HG03175 (cell line): ENCODE measurements around the gene ZNF469.

ENCODE experiments used
- ATAC-seq: cut with Tn5 transposase; IDR thresholded peaks from one replicate; pipeline ENCODE4 v1.9.1; 2021; ENCODE audit warnings: mild to moderate bottlenecking, moderate library complexity; ENCODE audit not compliant: unreplicated experiment

Gene ZNF469

GRCh38 chr16:88390735-88391134 lies 8.0 kb downstream of the ZNF469 start:
- ATAC-seq = no peak

- ATAC-seq = no peak
These were observed 8.5 kb downstream of the ZNF469 start for GRCh38 chr16:88391144-88391850.

GRCh38 chr16:88392111-88392510 lies 9.4 kb downstream of the ZNF469 start:
- no peak for ATAC-seq

GRCh38 chr16:88392616-88393015 lies 9.9 kb downstream of the ZNF469 start:
- ATAC-seq = no peak

- ATAC-seq = no peak
These were observed 10.3 kb downstream of the ZNF469 start for GRCh38 chr16:88393034-88393433.

DNA sequence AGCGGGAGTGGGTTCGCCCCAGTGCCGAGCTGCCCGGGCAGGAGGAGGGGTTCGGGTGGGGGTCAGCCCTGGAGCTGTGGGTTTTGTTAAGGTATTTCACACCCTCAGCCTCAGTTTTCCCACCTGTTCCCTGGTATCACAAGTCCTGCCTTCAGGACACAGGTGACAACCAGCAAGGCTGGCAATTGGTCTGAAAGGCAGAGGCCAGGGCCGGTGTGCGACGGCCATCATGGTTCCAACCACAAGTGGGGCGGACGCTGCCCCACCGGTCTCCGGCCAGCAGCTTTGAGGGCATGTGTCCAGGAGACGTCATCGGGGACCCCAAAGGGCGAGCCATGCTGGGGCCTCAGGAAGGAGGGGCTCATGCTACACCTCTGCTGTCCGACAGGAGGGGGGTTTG lies 10.8 kb downstream of the ZNF469 start:
- no peak for ATAC-seq

DNA sequence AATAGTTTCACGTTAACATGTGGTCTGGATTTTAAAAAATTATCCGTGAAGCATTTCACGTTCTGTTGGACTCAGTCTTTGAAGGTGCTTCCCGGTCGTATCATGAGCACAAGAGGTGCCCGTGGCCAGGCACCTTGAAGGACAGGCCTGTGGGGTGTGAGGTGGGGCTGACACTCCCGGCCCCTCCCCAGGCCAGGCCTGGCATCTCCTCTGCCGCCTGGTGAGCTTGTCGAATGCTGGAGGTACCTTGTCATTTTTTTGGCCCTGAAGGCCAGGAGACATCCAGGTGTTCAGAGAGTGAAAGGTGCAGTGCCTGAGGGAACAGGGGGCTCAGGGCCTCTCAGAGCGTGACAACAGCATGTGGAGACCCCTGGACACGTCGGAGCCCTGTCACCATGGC lies 11.7 kb downstream of the ZNF469 start:
- ATAC-seq = no peak

DNA sequence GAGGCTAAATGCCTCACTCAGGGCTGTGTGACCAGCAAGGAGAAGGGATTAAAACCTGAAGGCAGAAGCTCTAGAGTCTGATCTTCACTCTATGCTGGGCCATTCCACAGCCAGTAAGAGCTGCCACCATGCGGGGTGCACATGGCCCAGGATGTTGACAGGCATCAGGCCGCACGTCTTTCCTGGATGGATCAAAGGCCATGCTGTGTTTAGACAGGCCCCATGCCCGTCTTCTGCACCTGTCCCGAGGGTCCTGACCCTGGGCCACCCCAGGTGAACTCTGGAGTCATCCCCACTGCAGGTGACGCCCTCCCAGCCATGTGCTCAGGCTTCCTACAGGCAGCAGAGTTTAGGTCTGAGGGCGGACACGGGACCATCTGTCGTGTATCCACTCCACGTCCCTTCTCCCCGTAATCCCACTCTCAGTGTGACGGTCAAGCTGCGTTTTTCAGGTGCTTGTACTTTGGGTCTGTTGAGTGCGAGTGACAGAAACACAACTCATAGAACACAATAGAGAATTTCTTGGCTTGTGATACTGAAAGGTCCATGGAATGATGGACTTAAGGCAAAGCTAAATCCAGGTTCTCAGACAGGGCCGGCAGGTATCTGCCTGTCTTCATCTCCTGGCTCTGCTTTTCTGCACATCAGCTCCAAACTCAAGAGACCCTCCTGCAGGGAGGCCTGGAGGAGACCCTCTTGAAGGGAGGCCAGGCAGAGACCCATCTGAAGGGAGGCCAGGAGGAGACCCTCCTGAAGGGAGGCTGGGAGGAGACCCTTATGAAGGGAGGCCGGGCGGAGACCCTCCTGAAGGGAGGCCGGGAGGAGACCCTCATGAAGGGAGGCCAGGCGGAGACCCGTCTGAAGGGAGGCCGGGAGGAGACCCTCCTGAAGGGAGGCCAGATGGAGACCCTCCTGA lies 13.2 kb downstream of the ZNF469 start:
- no peak for ATAC-seq

DNA sequence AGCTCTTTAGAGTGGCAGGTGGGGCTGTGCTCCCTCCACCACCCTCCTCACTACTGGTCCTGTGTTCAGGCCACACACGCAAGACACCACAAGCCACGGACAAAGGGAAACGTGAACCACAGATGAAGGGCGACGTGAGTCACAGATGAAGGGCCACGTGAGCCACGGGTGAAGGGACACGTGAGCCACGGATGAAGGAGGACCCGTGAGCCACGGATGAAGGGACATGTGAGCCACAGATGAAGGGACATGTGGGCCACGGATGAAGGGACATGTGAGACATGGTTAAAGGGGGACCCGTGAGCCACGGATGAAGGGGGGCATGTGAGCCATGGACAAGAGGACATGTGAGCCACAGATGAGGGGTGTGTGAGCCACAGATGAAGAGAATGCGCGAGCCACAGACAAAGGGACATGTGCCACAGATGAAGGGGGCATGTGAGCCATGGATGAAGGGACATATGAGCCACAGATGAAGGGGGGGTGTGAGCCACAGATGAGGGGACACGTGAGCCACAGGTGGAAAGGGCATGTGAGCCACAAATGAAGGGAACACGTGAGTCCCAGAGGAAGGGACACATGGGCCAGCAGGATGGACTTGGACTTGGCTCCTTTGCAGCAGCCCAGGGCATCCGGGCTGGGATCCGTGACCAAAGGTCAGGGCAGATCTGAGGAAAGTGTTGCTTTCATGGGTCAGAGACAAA lies 15.6 kb downstream of the ZNF469 start:
- no peak for ATAC-seq

DNA sequence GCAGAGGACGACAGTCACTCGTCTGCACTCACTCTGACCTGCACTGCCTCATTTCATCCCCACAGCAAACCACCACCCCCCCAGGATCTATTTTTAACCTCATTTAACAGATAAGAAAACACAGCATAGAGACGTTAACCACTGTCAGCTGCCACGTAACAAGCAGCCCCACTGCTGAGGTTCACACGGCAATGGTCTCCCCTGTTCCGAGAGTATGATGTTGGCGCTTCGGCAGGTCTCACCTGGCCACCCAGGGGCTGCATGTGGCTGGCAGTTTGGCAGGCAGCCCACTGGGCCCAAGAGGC lies 16.1 kb downstream of the ZNF469 start:
- no peak for ATAC-seq

DNA sequence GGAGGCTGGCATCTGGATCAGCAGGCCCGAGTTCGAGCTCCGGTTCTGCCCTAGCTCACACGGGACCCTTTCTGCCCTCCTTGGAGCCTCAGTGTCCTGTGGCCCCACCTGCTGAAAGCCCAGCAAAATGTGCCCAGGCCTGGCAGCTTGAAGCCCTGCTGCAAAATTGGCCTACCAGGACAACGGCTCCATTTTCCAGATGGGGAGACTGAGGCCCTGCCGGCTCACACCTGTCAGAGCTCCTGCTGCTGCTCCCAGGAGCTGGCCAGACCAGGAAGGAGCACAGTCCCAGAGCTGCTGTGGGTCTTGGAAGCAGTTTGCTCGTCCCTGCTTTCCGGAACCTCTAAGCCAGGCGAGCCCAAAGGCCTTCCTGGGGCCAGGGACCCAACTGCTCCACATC lies 17.4 kb downstream of the ZNF469 start:
- no peak for ATAC-seq

- no peak for ATAC-seq
These were observed 19.0 kb downstream of the ZNF469 start for GRCh38 chr16:88401604-88402246.

DNA sequence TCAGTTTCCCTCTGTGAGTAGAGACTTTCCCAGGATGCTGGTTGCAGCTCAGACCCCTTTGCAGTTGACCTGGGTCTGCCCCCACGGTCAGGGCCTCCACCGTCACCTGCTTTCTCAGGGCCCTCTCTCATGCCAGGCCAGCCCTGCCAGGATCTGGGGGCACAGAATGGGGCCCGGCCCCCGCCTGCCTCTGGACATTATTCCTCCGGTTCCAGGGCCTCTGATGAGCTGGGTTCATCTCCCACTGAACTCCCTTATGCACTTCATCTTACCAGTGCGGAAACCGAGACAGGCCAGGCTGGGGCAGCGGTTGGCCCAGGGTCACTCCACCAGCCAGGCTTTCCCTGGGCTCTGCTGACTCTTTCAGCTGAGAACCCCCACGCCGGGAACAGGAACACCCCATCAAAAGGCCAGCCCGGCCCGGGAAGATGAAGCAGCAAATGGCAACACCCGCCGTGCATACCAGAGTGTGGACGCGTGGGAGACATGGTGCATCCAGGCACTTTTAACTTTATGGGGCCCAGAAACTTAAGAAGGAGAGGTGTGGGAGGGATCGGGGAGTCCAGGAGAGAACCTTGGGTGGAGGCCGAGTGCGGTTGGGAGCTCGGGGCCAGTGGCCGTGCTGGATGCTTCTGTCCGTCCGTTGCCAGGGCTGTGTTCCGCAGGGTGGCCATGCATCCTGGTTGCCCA lies 19.9 kb downstream of the ZNF469 start:
- no peak for ATAC-seq

- no peak for ATAC-seq
These were observed 21.2 kb downstream of the ZNF469 start for GRCh38 chr16:88403794-88404581.

DNA sequence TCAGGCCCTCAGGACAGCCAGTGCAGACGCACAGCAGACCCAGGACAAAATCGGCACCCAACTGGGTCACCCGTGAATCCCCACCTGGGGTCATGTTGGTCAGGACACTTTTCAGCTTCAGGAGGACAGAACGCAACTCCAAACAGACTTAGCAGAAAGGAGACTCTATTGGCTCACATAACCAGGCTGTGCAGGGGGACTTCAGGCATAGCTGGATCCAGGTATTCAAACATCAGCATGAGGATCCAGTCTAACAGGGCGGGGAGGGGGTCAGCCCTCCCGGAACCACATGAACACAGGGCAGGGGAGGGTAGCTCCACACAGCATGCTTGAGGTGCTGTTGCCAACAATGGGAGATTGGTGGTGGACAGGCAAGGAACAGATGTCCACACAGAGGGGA lies 22.0 kb downstream of the ZNF469 start:
- no peak for ATAC-seq

GRCh38 chr16:88405216-88406060 lies 22.7 kb downstream of the ZNF469 start:
- no peak for ATAC-seq

DNA sequence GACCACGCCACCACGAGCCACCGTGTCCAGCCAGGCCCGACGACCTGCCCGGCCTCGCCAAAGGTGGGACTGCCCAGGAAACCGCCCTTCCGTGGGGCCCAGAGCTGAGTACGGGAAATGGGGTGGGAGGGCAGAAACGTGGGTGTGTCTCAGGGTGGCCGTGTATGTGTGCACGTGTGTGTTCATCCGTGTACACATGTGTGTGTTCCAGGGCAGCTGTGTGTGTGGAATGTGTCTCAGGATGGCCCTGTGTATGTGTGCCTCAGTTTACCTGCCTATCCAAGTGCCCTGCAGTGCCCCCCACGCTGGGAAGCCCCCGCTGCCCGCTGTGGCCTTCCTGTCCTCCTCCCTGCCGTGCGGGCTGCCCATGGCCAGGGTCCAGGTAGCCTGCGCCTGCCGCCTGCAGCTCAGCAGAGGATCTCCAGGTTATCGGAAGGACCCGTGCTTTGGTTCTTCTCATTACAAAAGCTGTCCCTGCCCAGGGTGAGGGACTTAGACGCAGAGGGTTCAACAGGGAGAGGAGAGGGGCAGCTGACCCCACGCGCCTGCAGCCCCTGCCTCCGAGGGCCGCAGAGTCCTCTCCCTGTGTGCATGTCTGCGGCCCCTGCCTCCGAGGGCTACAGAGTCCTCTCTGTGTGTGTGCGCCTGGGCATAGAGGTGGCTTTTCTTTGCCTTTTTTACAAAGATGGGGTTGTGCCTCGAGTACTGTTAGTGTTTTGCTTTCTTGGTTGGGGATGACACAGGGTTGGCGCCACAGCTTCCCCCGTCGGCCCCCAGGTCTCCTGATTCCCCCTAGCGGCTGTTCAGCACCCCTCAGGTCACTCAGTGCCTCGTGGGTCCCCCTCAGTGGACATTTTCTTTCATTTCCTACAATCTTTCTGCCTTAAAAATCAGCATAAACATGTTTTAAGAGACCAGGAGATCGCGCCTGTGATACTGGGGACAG lies 23.6 kb downstream of the ZNF469 start:
- no peak for ATAC-seq

DNA sequence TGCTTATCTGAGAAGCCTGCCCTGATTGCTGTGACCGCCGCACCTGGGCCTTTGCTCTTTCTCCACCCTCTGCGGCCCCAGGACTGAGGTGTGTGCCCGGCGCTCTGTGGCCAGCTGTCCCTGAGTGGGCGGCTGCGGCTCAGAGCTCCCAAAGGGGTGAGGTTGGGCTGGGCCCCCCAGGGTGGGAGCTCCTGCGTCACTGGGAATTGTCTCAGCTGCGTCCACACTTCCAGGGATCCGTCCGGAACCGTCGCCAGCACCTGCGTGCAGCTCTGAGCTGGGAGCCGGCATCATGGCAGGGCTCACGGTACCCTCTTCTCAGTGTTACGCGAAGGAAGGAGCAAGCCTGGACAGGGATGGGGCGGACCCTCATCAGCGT lies 24.3 kb downstream of the ZNF469 start:
- no peak for ATAC-seq
